ENCODE measurements around the gene CIDEB. TPM values are rescaled to one million over a fixed set of nuclear protein-coding genes. Genes with fewer than 3 reads are reported as not detected.
A peak's percentile ranks its signal among the peaks of the same experiment; 100 is the strongest.

Gene CIDEB
- total and polyA plus RNA-seq, 2 donors (not counting 1 experiment from before 2014, with no cell fraction given) = 26.2 to 32.8 TPM

- peak overlapping the region; percentile 84 for H3K4me3 Mint-ChIP-seq
- Histone ChIP-seq H4K20me1 (ENCODE audit: control insufficient read depth, insufficient read depth, low read length, poor library complexity, severe bottlenecking) (peaks cover 32% of the 10 kb centered on the region), H3K4me1 (ENCODE audit: control insufficient read depth in 2 of 2, insufficient read depth in 2 of 2, low read length in 2 of 2) (peaks cover 38 to 57% of the 10 kb centered on the region in 2 donors), H3K9ac (ENCODE audit: low read length) (peak overlapping the region; percentile 70), H3K4me3 (ENCODE audit: control extremely low read depth in 1 of 5, extremely low read depth in 1 of 5, insufficient read depth in 1 of 5, low read depth in 2 of 5, low read length in 4 of 5) (peak overlapping the region in 4 of 5 experiments; percentile 45 to 71 (median 60)), H3K27ac (ENCODE audit: low read length in 2 of 2) (peak overlapping the region; percentile 36 to 83), H3K9me3 (ENCODE audit: control extremely low read depth in 1 of 3, control insufficient read depth in 2 of 3, insufficient read depth in 1 of 3, low read length in 2 of 3) (no peaks in the 10 kb centered on the region), H2AFZ (ENCODE audit: insufficient read depth, low read depth, low read length, poor library complexity, severe bottlenecking) (peak overlapping the region; percentile 82), H3K4me2 (replicated peaks; ENCODE audit: low read depth, low read length, poor library complexity, severe bottlenecking) (peak overlapping the region; percentile 92), H3K27me3 (replicated peaks in 1 of 4; ENCODE audit: control extremely low read depth in 1 of 4, control insufficient read depth in 3 of 4, insufficient read depth in 4 of 4, low read length in 3 of 4) (no peaks in the 10 kb centered on the region), H3K79me2 (ENCODE audit: control insufficient read depth, insufficient read depth, low read length) (peaks cover 16% of the 10 kb centered on the region), H3K36me3 (replicated peaks in 1 of 2; ENCODE audit: control extremely low read depth in 1 of 2, control insufficient read depth in 1 of 2, extremely low read depth in 1 of 2, insufficient read depth in 2 of 2, low read length in 1 of 2) (peaks cover 3 to 33% of the 10 kb centered on the region in 2 experiments)
- ATAC-seq (ENCODE audit: low read depth) = no peak
- intact Hi-C loops (cut with micrococcal nuclease) = loop anchor here (5.0 kb wide), 1 partner anchor 298 kb away; no protein-coding TSS in a partner anchor
- ChIA-PET CTCF (interaction anchor here (0.7 to 9.4 kb wide), 28 partner anchors 8 to 389 kb away, joined by 3 to 116 read pairs (median 5); partner anchors contain the start of genes CBLN3, DHRS1, IPO4 and IRF9), POLR2A (interaction anchor here (0.9 to 2.0 kb wide), 8 partner anchors 11 to 120 kb away, joined by 3 to 17 read pairs (median 6); partner anchors contain the start of genes CHMP4A, DHRS1, KHNYN and MDP1)
- peak; percentile 38 for DNase-seq
- peak overlapping the region; percentile 91 for H3K27ac Mint-ChIP-seq
- peaks cover 61% of the 10 kb centered on the region for H3K4me1 Mint-ChIP-seq
- WGBS (ENCODE audit: insufficient coverage) = 8% methylated on average over 4 of the region's 5 CpGs
- no peak for TF ChIP-seq CTCF (IDR thresholded peaks at IDR 0.05)
- TF ChIP-seq EZH2 (IDR thresholded peaks at IDR 0.05; ENCODE audit: borderline replicate concordance, insufficient read depth, low read depth, low read length, poor library complexity, severe bottlenecking) = no peak
- no peaks in the 10 kb centered on the region for H3K9me3 Mint-ChIP-seq (ENCODE audit: insufficient read depth)
- H3K27me3 Mint-ChIP-seq = no peaks in the 10 kb centered on the region
Observed at GRCh38 chr14:24310265-24310645, 2.5 kb upstream of the CIDEB start.

Measured in B cell (primary cell).